ENCODE measurements around the gene AP4E1. TPM values are rescaled to one million over a fixed set of nuclear protein-coding genes. Genes with fewer than 3 reads are reported as not detected.
"Not testable (repeated sequence)": the region's sequence is repeated elsewhere in the genome, so short reads cannot be mapped to it uniquely, and the experiment has no call there.

The AP4E1 gene
- total and polyA plus RNA-seq, 9 donors, result 3.1 to 12.7 (median 6.8) TPM

GRCh38 chr15:50940506-50940905 is 32.0 kb downstream of the AP4E1 start:
- TF ChIP-seq EP300 (IDR thresholded peaks at IDR 0.05) (no peak), POLR2A (IDR thresholded peaks at IDR 0.05) (no peak), CTCF (IDR thresholded peaks at IDR 0.05) (no peak)

DNA sequence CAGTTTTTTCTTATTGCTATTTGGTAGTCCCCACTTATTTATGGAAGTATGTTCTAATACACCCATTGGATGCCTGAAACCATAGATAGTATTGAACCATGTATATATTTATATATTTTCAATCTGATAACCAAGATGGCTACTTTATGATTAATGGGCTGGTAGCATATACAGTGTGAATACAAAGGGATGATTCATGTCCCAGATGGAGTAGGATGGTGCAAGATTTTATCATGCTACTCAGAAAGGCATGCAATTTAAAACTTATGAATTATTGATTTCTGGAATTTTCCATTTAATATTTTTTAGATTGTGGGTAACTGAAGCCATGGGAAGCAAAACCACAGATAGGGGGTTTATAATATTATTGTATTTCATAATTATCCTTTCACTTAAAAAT is 35.2 kb downstream of the AP4E1 start:
- Histone ChIP-seq H3K27me3 (no peaks in the 10 kb centered on the region), H3K4me3 (no peak overlapping the region), H3K27ac (no peak overlapping the region), H3K9me3 (no peaks in the 10 kb centered on the region), H3K36me3 (no peaks in the 10 kb centered on the region), H3K4me1 (ENCODE audit: insufficient read depth) (no peaks in the 10 kb centered on the region)
- TF ChIP-seq EP300 (IDR thresholded peaks at IDR 0.05), result no peak
- intact Hi-C loops (cut with DNase I), result no loop called here
- no peak for DNase-seq

More at GRCh38 chr15:50940506-50940905, 32.0 kb downstream of the AP4E1 start:
- DNase-seq, result no peak
- Histone ChIP-seq H3K4me1 (ENCODE audit: insufficient read depth) (no peaks in the 10 kb centered on the region), H3K36me3 (no peaks in the 10 kb centered on the region), H3K9me3 (no peaks in the 10 kb centered on the region), H3K27me3 (no peaks in the 10 kb centered on the region), H3K27ac (no peak overlapping the region), H3K4me3 (no peak overlapping the region)
- intact Hi-C loops (cut with DNase I), result no loop called here
- WGBS, 3 donors, result 94 to 100% (median 95%) methylated on average over 2 of the region's 2 CpGs

GRCh38 chr15:50944672-50945071 is 36.2 kb downstream of the AP4E1 start:
- DNase-seq, result no peak
- Histone ChIP-seq H3K4me1 (ENCODE audit: insufficient read depth) (no peaks in the 10 kb centered on the region), H3K36me3 (no peaks in the 10 kb centered on the region), H3K9me3 (no peaks in the 10 kb centered on the region), H3K4me3 (no peak overlapping the region), H3K27ac (no peak overlapping the region), H3K27me3 (no peaks in the 10 kb centered on the region)
- intact Hi-C loops (cut with DNase I), result no loop called here
- no peak for TF ChIP-seq POLR2A (IDR thresholded peaks at IDR 0.05)
- TF ChIP-seq CTCF (IDR thresholded peaks at IDR 0.05), result no peak
- TF ChIP-seq EP300 (IDR thresholded peaks at IDR 0.05), result no peak
- 87 to 94% (median 93%) methylated on average over 3 of the region's 3 CpGs for WGBS, 3 donors

DNA sequence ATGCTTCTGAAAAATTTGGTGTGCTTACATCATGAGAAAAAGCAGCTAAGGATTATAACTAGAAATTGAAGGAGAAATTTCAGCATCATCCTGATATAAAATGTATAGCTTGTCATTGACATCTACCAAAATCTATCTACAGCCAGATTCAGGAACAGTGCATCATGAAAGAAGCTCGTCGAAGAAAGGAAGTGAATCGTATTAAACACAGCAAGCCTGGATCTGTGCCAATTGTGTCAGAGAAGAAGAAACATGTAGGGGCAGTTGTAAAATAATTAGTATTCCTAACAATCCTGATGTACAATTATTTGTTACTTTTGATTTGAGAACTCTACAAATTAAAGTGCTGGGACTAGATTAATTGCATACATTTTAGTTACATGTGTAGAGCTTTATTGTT is 37.2 kb downstream of the AP4E1 start:
- intact Hi-C loops (cut with DNase I), result no loop called here
- Histone ChIP-seq H3K4me3 (no peak overlapping the region), H3K4me1 (ENCODE audit: insufficient read depth) (no peaks in the 10 kb centered on the region), H3K27ac (no peak overlapping the region), H3K36me3 (no peaks in the 10 kb centered on the region), H3K9me3 (no peaks in the 10 kb centered on the region), H3K27me3 (no peaks in the 10 kb centered on the region)
- no peak for DNase-seq
- TF ChIP-seq POLR2A (IDR thresholded peaks at IDR 0.05) (no peak), CTCF (IDR thresholded peaks at IDR 0.05) (no peak), EP300 (IDR thresholded peaks at IDR 0.05) (no peak)
- 11 to 25% (median 13%) methylated on average over 3 of the region's 3 CpGs for WGBS, 3 donors

- H3K27me3 ChIP-seq; H3K36me3 ChIP-seq; H3K9me3 ChIP-seq; H3K4me1 ChIP-seq (ENCODE audit: insufficient read depth); H3K27ac ChIP-seq; DNase-seq; intact Hi-C loops (cut with DNase I); H3K4me3 ChIP-seq: not testable (repeated sequence)
- 96 to 99% (median 97%) methylated on average over 3 of the region's 3 CpGs for WGBS, 3 donors
Measured at GRCh38 chr15:50950745-50951144, 42.3 kb downstream of the AP4E1 start.

- TF ChIP-seq POLR2A (IDR thresholded peaks at IDR 0.05) (no peak), CTCF (IDR thresholded peaks at IDR 0.05) (no peak)
- no peaks in the 10 kb centered on the region for H3K4me1 ChIP-seq (ENCODE audit: insufficient read depth)
- no peaks in the 10 kb centered on the region for H3K27me3 ChIP-seq
- WGBS, 3 donors, result 93 to 98% (median 95%) methylated on average over 2 of the region's 2 CpGs
- intact Hi-C loops (cut with DNase I), result no loop called here
- H3K9me3 ChIP-seq, result peaks cover 0 to 4% of the 10 kb centered on the region in 2 donors
- H3K27ac ChIP-seq, result no peak overlapping the region
- no peaks in the 10 kb centered on the region for H3K36me3 ChIP-seq
- H3K4me3 ChIP-seq, result no peak overlapping the region
- DNase-seq, result no peak
Measured at GRCh38 chr15:50953302-50953701, 44.8 kb downstream of the AP4E1 start.

DNA sequence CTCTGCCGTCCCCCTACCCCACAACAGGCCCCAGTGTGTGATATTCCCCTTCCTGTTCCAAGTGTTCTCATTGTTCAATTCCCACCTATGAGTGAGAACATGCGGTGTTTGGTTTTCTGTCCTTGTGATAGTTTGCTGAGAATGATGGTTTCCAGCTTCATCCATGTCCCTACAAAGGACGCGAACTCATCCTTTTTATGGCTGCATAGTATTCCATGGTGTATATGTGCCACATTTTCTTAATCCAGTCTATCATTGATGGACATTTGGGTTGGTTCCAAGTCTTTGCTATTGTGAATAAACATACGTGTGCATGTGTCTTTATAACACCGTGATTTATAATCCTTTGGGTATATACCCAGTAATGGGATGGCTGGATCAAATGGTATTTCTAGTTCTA is 46.4 kb downstream of the AP4E1 start:
- H3K27ac ChIP-seq; H3K4me1 ChIP-seq (ENCODE audit: insufficient read depth); H3K36me3 ChIP-seq; DNase-seq; H3K9me3 ChIP-seq; H3K27me3 ChIP-seq; intact Hi-C loops (cut with DNase I); H3K4me3 ChIP-seq: not testable (repeated sequence)
- 89 to 97% (median 97%) methylated on average over 6 of the region's 6 CpGs for WGBS, 3 donors
